GM20000 (cell line): ENCODE measurements around the gene SRMS.
A peak's percentile ranks its signal among the peaks of the same experiment; 100 is the strongest.

Experiments
- DNase-seq: peaks from one replicate; pipeline ENCODE4 v3.0.0; 2012; ENCODE audit warnings: low spot score
- TF ChIP-seq, protein P1 (sequence below): IDR thresholded peaks from 2 replicates; pipeline ENCODE4 v1.5.1; 2012; ENCODE audit warnings: mild to moderate bottlenecking, control low read depth; ENCODE audit errors: extremely low read depth, missing control alignments

The SRMS gene

DNA sequence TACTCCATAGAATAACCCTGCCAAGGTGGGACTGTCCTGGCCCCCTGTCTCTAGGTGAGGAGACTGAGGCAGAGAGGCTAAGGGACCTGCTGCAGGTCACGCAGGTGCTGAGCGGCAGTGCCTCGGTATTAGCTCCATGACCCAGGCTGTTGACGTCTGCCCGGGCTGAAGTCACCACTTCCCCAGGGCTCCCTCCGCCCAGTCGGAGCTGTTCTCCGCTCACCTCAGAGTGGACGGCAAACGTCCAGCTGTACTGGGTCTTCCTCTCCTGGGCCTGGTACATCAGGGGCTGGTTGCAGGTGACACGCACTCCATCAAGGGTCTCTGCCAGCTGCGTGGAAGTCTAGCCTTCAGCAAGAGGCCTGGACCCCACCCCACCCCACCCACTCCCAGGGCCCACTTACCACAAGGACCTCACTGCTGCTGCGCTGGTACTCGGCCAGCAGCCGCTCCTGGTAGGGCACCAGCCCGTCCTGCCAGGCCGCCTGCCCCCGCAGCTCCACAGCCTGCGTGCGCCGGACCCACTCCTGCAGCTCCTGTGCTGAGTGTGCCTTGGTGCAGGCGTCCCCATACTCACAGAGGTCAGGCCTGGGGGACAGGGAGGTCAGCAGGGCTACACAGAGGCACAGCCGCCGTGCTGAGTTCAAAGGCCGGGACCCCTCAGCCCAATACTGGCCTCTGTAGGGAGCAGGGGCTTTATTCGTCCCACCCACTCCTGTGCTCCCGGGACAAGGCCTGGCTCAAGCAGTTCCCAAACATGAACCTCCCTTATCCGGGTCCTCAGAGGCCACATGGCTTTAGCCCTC, 22.9 kb upstream of the SRMS start:
- TF ChIP-seq, protein P1, sequence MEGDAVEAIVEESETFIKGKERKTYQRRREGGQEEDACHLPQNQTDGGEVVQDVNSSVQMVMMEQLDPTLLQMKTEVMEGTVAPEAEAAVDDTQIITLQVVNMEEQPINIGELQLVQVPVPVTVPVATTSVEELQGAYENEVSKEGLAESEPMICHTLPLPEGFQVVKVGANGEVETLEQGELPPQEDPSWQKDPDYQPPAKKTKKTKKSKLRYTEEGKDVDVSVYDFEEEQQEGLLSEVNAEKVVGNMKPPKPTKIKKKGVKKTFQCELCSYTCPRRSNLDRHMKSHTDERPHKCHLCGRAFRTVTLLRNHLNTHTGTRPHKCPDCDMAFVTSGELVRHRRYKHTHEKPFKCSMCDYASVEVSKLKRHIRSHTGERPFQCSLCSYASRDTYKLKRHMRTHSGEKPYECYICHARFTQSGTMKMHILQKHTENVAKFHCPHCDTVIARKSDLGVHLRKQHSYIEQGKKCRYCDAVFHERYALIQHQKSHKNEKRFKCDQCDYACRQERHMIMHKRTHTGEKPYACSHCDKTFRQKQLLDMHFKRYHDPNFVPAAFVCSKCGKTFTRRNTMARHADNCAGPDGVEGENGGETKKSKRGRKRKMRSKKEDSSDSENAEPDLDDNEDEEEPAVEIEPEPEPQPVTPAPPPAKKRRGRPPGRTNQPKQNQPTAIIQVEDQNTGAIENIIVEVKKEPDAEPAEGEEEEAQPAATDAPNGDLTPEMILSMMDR: no peak

DNA sequence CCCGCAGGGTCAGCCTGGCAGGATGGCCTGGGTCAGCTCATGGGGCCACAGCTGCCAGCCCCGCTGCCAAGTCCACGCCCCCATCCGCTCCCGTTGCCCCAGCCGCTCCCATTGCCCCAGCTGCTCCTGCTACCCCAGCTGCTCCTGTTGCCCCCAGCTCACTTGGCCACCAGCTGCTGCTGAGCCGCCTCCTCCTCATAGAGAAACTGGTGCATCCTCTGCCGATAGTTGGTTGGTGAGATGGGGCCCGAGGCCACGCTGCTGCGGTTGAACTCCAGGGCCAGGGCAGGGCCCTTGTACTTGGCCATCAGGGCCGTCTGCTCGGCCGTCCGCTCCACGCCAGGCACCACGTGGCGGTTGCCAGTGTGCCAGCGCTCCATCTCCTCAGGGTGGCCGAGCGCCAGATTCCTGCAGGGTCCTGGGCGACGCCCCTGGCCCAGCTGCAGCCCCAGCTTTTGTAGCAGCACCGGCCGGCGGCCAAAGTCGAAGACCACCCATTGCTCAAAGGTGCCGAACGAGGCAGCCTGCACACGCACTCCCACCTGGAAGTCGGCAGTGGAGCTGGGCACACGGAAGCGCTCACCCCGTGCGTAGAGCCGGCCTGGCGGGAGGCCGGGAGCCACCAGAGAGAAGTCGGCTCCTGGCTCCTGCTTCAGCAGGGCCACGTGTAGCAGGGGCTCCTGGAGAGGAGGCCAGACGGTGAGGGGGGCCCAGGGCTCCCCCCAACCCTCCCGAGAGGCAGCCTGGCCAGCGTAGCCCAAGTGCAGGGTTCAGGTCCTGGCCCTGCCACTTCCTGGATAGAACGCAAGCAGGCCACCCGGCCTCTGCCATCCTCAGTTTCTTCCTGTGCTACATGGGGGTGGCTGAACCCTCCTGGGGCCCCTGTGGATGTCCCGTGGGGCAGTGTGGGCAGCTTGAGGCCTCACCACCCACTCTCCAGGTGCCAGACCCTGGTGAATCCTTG, 21.7 kb upstream of the SRMS start:
- TF ChIP-seq, protein P1: no peak
- DNase-seq: no peak

More for the DNA sequence above, 22.9 kb upstream of the SRMS start:
- no peak for DNase-seq

DNA sequence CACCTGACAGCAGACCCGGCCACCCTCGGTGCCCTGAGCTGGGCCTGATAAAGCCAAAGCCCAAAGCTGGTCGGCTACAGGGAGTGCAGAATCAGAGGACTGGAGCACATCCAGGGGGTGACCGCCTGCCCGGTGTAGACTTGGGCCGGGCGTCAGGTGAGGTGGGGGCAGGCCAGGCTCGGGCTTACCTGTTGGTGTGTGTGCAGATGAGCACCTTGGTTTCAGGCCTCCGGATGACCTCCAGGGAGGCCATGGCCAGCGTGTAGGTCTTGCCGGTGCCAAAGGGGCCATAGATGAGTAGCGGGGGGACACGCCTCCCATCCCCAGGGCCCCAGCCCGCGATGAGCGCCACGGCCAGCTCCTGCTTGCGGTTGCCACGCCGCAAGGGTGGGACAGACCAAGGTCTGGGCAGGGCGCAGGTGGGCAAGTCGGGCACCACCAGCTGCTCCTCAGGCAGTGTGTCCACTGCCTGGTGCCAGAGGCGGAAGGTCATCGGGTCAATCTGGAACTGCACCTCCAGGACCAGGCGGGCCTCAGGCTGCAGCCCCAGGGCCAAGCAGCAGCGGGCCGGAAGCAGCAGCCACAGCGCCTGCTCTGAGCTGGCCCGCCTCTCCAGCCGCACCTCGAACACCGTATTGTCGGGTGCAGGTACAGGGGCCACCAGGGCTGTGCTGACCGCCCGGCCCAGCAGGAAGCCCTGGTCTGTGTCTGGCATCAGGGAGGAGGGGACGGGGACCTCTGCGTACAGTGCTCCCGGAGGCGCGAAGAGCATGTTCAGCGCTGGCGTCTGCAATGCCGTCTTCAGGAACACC, 20.8 kb upstream of the SRMS start:
- DNase-seq: no peak
- TF ChIP-seq, protein P1: no peak

DNA sequence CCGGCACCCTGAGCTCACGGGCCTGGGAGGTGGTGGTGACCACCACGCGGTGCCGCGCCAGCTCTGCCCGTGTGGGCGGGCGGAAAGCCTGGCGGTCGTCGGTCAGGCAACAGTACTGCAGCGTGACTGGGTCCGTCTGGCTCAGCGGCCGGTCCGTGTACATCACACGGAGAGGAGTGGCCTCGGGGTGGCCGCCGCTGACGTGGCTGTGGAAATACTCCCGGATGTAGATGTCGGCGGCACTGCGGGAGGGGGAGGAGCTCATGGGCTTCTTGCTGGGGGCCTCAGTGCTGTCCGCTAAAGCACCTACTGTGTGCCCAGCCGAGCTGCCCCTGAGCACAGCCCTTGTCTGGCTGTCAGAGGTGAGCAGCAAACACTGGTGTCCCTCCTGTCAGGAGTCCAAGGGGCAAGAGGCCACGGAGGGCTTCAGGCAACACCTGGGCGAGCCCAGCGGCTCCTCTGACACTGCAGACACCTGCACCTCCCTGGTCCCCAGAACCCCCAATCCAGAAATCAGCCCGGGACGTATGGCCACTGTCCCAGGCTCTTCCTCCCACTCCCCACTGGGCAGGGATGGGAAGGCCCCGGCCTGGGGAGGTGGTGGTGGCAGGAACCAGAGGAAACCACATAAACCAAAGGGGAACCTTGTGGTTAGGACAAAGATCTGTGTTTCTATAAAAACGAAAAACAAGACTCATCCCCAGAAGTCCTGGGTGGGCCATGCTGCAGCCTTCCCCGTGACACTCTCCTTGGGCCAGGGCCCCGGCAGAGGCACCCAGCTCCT, 20.0 kb upstream of the SRMS start:
- TF ChIP-seq, protein P1: no peak
- DNase-seq: peak; percentile 83

DNA sequence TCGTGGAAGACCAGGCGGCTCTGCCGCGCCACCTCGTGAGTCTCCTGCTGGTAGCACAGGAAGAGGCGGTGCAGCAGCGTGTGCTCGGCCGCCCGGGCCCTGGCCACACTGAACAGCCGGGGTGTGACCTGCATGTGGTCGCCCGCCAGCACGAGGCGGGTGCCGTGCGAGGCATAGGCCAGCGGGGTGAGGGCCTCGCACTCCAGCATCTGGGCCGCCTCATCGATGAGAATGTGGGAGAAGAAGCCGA, 19.5 kb upstream of the SRMS start:
- no peak for DNase-seq

DNA sequence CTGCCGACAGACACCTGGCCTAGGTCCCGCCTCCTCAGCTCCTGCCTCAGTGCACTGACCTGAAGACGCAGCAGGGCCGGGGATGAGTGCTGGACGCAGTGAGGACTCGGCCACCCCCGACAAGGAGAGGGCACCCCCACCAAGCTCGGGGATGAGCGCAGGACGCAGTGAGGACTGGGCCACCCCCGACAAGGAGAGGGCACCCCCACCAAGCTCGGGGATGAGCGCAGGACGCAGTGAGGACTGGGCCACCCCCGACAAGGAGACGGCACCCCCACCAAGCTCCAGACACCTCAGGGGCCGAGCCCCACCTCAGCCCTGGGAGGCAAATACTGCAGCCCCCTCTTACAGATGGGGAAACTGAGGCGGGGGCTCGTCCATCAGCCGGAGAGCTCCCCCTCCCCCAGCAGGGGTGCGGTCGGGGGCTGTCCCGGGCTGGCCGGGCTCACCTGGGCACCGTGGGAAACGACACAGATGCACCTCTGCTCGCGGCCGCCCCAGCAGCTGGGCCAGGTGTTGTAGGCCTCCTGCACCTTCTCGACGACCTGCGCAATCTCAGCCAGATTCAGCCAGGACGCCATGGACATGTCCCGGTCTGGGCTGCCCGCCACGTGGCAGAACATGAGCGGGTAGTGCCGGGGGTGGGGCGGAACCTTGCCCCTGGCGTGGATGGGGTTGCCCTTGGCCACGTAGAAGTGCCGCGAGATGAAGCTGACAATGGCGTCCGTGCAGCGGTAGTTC, 19.0 kb upstream of the SRMS start:
- TF ChIP-seq, protein P1: no peak
- no peak for DNase-seq

More for the DNA sequence above, 19.5 kb upstream of the SRMS start:
- TF ChIP-seq, protein P1: no peak
